Bronchial epithelial cell (primary cell): Measurements from ENCODE around the gene SLC7A6OS. TPM values are rescaled to one million over a fixed set of nuclear protein-coding genes. Genes with fewer than 3 reads are reported as not detected.

Experiments used
- DNase-seq: peaks from one replicate; pipeline ENCODE4 v3.0.0-alpha.2; 2010; ENCODE audit warnings: low read depth
- FAIRE-seq: peaks from 2 replicates; lab custom pipeline; 2011; peaks lifted over from hg19 to GRCh38; lab: Jason Lieb, UNC
- H3K27me3 ChIP-seq: 2 replicates; pipeline ENCODE4 v1.5.1; 2011; ENCODE audit warnings: low read length; ENCODE audit not compliant: control insufficient read depth, insufficient read depth
- H3K36me3 ChIP-seq: 2 replicates; pipeline ENCODE4 v1.5.1; 2011; ENCODE audit warnings: low read length; ENCODE audit not compliant: control insufficient read depth, insufficient read depth
- H3K4me3 ChIP-seq: 2 replicates; pipeline ENCODE4 v1.5.1; 2011; ENCODE audit warnings: mild to moderate bottlenecking, low read depth, low read length, control low read depth
- CTCF ChIP-seq: IDR thresholded peaks from 2 replicates; pipeline ENCODE4 v1.5.1; 2011; ENCODE audit warnings: mild to moderate bottlenecking, moderate library complexity, low read length, control low read depth, inconsistent platforms; ENCODE audit not compliant: insufficient read depth, severe bottlenecking
- total RNA-seq: library from RNA; depleted of rRNA; stranded (reverse); fragments of >200 nt; gene quantifications from 2 replicates; pipeline ENCODE4 v1.2.1, GENCODE V29; 2014

The SLC7A6OS gene
- total RNA-seq, 1 donor from 2014 or later: 17.4 TPM

GRCh38 chr16:68332411-68333121 is 21.8 kb upstream of the SLC7A6OS start:
- no peak for TF ChIP-seq CTCF
- Histone ChIP-seq H3K4me3 (no peak overlapping the region), H3K27me3 (no peaks in the 10 kb centered on the region), H3K36me3 (peaks cover 2% of the 10 kb centered on the region)
- DNase-seq: peak; percentile 33
- no peak for FAIRE-seq

GRCh38 chr16:68331879-68332410 is 21.2 kb upstream of the SLC7A6OS start:
- FAIRE-seq: no peak
- H3K36me3 ChIP-seq: no peaks in the 10 kb centered on the region
- H3K27me3 ChIP-seq: no peaks in the 10 kb centered on the region
- TF ChIP-seq CTCF: no peak
- DNase-seq: no peak
- H3K4me3 ChIP-seq: no peak overlapping the region

GRCh38 chr16:68328860-68329390 is 18.2 kb upstream of the SLC7A6OS start:
- H3K36me3 ChIP-seq: peaks cover 3% of the 10 kb centered on the region
- no peak for DNase-seq
- no peak overlapping the region for H3K4me3 ChIP-seq
- TF ChIP-seq CTCF: no peak
- FAIRE-seq: no peak
- H3K27me3 ChIP-seq: no peaks in the 10 kb centered on the region

GRCh38 chr16:68328151-68328859 is 17.6 kb upstream of the SLC7A6OS start:
- no peaks in the 10 kb centered on the region for H3K27me3 ChIP-seq
- peak; percentile 91 for TF ChIP-seq CTCF
- DNase-seq (peak; percentile 75), FAIRE-seq (no peak)
- no peak overlapping the region for H3K4me3 ChIP-seq
- H3K36me3 ChIP-seq: peaks cover 3% of the 10 kb centered on the region

- TF ChIP-seq CTCF: no peak
- H3K27me3 ChIP-seq: no peaks in the 10 kb centered on the region
- DNase-seq: peak; percentile 18
- H3K36me3 ChIP-seq: peaks cover 5% of the 10 kb centered on the region
- no peak overlapping the region for H3K4me3 ChIP-seq
- FAIRE-seq: no peak
Observed at GRCh38 chr16:68324780-68325357, 14.1 kb upstream of the SLC7A6OS start.
